ENCODE results near the gene SNX18. TPM values are rescaled to one million over a fixed set of nuclear protein-coding genes. Genes with fewer than 3 reads are reported as not detected.

The SNX18 gene
- total RNA-seq, 1 donor from 2014 or later, result 33.6 TPM

DNA sequence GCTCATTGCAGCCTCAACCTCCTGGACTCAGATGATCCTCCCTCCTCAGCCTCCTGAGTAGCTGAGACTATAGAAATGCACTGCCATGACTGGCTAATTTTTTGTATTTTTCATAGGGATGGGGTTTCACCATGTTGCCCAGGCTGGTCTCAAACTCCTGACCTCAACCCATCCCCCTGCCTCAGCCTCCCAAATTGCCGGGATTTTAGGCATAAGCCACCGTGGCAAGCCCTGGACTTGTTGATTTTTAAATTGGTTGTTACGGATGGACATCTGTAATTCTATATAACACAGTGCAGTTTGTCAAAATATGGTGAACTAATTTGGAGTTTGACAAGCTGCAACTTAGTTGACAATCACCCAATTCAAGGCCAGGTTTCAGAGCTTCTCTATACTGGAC is 22.7 kb downstream of the SNX18 start:
- ATAC-seq (no peak), DNase-seq (no peak)
- intact Hi-C loops (cut with DNase I), result no loop called here
- Histone ChIP-seq H3K9me3 (no peaks in the 10 kb centered on the region), H3K4me3 (no peak overlapping the region), H3K4me1 (peaks cover 26% of the 10 kb centered on the region), H3K27ac (no peak overlapping the region), H3K27me3 (ENCODE audit: low read depth) (no peaks in the 10 kb centered on the region), H3K36me3 (no peaks in the 10 kb centered on the region)
- TF ChIP-seq, protein P1, sequence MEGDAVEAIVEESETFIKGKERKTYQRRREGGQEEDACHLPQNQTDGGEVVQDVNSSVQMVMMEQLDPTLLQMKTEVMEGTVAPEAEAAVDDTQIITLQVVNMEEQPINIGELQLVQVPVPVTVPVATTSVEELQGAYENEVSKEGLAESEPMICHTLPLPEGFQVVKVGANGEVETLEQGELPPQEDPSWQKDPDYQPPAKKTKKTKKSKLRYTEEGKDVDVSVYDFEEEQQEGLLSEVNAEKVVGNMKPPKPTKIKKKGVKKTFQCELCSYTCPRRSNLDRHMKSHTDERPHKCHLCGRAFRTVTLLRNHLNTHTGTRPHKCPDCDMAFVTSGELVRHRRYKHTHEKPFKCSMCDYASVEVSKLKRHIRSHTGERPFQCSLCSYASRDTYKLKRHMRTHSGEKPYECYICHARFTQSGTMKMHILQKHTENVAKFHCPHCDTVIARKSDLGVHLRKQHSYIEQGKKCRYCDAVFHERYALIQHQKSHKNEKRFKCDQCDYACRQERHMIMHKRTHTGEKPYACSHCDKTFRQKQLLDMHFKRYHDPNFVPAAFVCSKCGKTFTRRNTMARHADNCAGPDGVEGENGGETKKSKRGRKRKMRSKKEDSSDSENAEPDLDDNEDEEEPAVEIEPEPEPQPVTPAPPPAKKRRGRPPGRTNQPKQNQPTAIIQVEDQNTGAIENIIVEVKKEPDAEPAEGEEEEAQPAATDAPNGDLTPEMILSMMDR (IDR thresholded peaks at IDR 0.05), result no peak

DNA sequence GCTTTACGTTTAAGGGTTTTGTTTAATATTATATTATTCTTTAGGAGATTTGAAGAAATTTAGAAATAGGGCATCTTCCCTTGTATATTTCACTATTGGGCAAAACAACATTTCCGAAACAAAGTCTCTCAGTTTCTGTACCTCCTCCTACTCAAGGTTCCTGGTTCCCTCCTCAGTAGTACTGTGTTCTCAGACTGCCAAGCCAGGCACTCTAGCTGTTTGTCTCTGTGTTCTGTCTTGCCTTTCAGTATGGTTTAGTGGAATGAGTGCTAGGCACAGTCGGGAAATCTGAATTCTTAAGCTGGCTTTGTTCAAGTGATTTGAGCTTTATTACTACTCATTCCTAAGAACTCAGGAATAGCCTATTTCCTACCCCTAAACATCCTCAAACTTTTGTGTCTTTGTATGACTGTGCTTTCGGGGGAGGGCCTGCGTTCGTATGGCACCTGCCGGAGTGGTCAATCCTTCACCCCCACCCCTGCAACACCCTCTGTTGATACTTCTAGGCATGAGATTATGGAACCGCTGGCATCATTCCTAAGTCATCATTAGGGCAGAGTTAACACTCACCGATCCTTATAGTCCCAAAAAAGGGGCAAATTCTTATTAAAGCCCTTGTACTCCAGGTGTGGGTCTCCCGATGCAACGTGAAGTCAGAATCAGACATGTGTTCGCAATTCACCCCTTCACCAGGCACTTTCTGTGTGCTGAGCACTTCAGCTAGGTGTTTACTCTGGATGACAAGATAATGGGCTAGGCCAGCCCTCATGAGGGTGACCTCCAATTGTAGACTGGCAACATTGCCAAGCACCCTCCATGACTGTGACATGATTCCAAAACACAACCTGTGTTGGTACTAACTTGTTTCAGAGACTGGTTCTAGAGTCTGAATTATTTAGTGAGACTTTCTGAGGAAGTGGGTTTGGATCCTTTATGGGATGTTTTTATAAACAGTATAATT is 24.5 kb downstream of the SNX18 start:
- H3K36me3 ChIP-seq, result no peaks in the 10 kb centered on the region
- peaks cover 19% of the 10 kb centered on the region for H3K4me1 ChIP-seq
- H3K4me3 ChIP-seq, result no peak overlapping the region
- TF ChIP-seq, protein P1 (IDR thresholded peaks at IDR 0.05), result no peak
- no peak overlapping the region for H3K27ac ChIP-seq
- H3K27me3 ChIP-seq (ENCODE audit: low read depth), result no peaks in the 10 kb centered on the region
- H3K9me3 ChIP-seq, result no peaks in the 10 kb centered on the region
- ATAC-seq (peak; percentile 37 to 60), DNase-seq (no peak)
- intact Hi-C loops (cut with DNase I), result no loop called here

DNA sequence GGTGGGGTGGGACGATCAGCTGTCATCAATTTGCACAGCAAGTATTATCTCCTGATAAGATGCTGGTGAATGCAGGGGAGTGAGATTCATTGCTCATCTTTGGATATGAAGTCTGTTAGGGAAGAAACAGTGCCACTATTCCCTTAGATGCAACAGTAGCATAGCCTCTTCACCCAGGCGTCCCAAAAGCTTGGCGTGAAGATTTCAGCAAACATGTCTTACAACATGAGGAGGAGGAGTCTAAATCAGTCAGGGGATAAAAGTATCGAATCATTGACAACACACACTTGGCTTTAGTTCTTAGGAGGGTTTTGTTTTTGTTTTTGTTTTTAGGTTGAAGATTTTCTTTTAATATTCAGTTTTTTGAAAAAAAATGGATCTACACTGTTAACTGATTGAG is 26.5 kb downstream of the SNX18 start:
- TF ChIP-seq, protein P1 (IDR thresholded peaks at IDR 0.05), result no peak
- intact Hi-C loops (cut with DNase I), result no loop called here
- ATAC-seq, result no peak

DNA sequence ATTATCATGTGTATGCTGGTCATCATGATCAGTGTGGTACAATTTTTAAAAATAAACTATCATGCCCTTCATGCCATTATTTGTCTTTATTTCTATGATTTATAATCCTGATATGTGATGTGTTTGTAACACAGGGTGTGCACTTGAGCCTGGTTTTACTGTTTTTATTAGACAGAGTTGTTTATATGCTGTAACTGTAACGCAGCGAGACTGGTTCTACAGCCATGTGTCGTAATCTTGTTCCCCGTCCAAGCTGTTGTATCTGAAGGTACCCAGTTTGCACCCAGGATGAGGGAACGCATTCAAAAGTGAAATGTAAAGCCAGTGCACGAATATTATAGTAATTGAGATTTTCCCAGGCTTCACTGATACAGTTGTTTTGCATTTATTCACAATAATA is 28.2 kb downstream of the SNX18 start:
- Histone ChIP-seq H3K27ac (no peak overlapping the region), H3K4me1 (peaks cover 17% of the 10 kb centered on the region), H3K9me3 (no peaks in the 10 kb centered on the region), H3K36me3 (peaks cover 6% of the 10 kb centered on the region), H3K4me3 (no peak overlapping the region), H3K27me3 (ENCODE audit: low read depth) (no peaks in the 10 kb centered on the region)
- intact Hi-C loops (cut with DNase I), result no loop called here
- no peak for DNase-seq
- no peak for ATAC-seq
- TF ChIP-seq, protein P1 (IDR thresholded peaks at IDR 0.05), result no peak

More for the DNA sequence above, 26.5 kb downstream of the SNX18 start:
- H3K4me1 ChIP-seq, result peaks cover 17% of the 10 kb centered on the region
- DNase-seq, result no peak
- H3K9me3 ChIP-seq, result no peaks in the 10 kb centered on the region
- no peaks in the 10 kb centered on the region for H3K27me3 ChIP-seq (ENCODE audit: low read depth)
- H3K4me3 ChIP-seq, result no peak overlapping the region
- H3K27ac ChIP-seq, result no peak overlapping the region
- H3K36me3 ChIP-seq, result peaks cover 6% of the 10 kb centered on the region

DNA sequence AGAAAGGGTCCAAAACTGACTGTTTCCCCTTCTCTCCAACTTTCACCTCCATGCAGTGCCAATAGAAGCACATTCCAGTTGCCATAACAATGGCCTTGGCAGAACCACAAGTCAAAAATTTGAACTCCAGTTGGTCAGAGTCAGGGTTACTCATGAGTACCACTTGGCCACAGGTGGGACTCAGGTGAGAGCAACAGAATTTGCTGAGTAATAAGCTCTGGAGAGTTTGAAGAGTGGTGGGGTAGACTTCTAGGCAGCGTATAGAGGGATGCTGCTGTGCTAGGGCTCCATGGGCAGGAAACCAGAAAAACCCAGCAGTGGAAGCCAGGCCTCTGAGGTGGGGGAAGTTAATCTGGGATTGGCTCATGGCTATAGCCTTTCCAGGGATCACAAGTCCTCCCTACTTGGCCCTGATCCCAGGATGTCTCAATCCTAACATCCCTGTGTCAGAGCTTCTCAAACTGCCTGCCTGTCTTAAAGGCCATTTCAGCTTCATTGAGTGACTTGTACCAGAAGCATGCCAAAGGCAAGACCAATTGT is 30.2 kb downstream of the SNX18 start:
- Histone ChIP-seq H3K27ac (no peak overlapping the region), H3K4me3 (no peak overlapping the region), H3K27me3 (ENCODE audit: low read depth) (no peaks in the 10 kb centered on the region), H3K9me3 (no peaks in the 10 kb centered on the region), H3K4me1 (peaks cover 11% of the 10 kb centered on the region), H3K36me3 (peaks cover 6% of the 10 kb centered on the region)
- TF ChIP-seq, protein P1 (IDR thresholded peaks at IDR 0.05), result no peak
- DNase-seq, result no peak
- intact Hi-C loops (cut with DNase I), result no loop called here
- ATAC-seq, result peak; percentile 53 to 74

All from lower lobe of right lung (tissue), 2 donors.